ENCODE measurements around the gene SLC4A4.
A peak's percentile ranks its signal among the peaks of the same experiment; 100 is the strongest.

The SLC4A4 gene

DNA sequence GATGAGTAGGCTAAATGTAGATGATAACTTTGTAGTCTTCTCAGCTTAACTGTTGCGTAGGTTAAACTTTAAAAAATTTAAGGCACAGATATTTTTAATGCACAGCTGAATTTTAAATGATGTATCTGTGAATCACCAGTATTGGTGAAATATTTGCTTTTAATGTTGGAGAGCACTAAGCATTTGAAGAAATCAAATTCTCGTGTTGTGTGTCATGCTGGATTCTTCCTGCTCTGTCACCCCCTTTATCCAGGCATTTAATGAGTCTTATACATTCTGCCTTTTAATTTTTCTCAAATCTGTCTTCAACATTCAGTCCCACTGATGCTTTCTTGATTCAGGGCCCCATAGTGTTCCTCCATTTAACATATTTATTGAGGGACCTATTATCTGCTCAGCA lies 76.7 kb downstream of the SLC4A4 start:
- DNase-seq (ENCODE audit: low spot score), result no peak

DNA sequence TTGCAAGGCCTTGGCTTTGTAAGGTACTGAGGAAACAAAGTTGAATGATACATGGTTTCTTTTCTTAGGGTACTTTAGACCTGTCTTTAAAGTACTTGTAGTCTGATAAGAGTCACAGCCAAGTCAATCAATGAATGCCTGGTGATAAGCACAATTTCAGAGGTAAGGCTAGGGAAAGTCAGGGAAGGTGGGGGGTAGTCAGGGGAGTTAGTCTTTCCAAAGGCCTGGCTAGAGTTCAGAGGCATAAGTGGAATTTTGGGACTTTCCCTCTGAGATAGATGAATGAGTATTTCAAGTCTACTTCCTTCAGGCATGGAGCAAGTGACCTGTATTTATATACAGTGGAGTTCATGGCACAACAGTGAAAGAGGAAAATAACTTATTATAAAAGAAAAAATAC lies 78.3 kb downstream of the SLC4A4 start:
- DNase-seq (ENCODE audit: low spot score), result no peak

DNA sequence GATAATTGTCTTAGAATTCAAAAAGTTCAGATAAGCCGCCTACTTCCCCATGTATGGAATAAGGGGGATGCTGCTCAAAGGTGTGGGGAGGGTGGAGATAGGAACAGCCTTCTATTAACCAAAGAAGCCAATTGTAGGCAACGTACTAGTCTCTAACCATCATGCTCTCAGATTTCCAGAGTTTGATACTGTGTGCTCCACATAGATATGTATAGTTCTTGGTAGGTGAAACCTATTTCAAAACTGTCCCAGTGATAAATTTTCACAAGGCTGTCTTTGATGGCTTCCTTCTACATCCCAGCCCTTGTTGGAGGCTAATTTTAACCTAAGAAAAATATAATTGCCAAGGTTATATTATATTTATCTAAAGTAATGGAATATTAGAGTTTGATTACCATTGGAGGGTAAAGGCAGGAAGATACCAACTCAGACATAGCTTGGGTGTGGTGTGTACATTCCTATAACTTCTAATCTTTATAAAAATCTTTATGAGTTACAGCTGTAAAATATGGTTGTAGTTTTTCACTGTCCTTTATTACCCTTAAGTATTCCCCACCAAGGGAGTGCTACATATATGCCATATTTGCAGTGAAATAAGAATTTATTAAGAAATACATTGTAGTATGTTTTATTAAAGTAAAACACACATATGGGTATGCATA lies 87.7 kb downstream of the SLC4A4 start:
- DNase-seq (ENCODE audit: low spot score), result no peak

DNA sequence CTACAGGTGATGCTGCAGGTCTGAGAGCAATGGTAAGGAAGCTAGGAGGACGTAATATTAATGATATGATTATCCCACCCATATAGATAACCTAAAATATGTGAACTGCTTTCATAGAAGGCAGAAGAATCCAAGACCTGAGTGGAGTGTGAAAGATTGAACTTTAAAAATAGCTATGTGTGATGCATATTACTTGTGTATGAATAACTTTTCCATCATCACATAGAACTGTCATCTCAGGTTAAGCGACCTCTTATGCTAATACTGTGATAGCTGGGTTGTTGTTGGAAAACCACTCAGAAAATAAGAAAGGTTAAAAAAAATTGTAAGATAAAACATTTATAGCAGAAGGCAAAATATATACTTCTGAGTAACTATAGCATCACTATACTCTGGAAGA lies 90.3 kb downstream of the SLC4A4 start:
- no peak for DNase-seq (ENCODE audit: low spot score)

DNA sequence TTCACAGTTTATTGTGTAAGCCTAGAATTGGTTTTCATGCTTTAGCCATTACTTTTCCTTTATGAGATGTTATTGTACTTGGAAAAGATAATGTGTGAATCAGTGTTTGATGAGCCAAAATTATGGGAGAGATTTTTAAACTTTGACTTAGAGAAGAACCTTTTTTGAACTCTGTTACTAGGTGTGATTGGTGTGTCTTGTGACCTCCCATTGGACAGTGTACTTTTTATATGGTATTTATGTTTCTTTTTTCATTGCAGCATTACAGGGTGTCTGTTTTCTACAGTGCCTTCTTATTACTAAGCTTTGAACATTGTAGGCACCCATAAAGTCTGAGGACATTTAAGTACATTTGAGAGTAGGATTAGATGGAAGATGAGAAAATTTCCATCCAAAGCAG lies 91.1 kb downstream of the SLC4A4 start:
- no peak for DNase-seq (ENCODE audit: low spot score)

DNA sequence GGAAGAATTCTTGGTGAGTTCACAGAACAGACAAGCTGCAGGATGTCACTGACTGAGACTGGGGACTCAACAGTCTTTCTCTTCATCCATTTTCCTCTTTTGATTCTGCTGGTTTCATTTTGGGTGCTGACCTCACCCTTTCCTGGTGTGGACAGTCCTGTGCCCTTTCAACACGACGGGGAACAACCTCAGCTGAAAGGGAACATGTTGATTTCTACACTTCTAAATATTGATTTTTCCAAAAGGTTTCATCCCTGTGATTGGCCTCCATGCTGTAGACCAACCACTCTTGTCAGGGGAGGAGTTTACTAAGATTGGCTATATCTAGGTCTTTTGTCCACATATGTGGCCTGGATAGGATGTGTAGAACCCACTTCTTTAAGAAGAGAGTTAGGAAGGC lies 91.8 kb downstream of the SLC4A4 start:
- no peak for DNase-seq (ENCODE audit: low spot score)

DNA sequence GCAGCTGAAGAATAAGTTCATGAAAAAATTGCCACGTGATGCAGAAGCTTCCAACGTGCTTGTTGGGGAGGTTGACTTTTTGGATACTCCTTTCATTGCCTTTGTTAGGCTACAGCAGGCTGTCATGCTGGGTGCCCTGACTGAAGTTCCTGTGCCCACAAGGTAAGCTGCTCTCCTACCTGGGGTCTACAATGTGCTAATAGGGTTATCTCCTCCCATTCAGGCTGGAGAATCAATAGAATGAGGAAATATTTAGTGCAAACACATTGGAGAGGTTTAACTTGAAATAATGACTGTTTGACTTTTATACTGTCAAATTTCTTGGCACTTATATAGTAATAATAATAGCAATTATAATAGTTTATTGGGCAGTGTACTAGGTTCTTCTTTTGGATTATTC lies 101.8 kb downstream of the SLC4A4 start:
- no peak for DNase-seq (ENCODE audit: low spot score)

DNA sequence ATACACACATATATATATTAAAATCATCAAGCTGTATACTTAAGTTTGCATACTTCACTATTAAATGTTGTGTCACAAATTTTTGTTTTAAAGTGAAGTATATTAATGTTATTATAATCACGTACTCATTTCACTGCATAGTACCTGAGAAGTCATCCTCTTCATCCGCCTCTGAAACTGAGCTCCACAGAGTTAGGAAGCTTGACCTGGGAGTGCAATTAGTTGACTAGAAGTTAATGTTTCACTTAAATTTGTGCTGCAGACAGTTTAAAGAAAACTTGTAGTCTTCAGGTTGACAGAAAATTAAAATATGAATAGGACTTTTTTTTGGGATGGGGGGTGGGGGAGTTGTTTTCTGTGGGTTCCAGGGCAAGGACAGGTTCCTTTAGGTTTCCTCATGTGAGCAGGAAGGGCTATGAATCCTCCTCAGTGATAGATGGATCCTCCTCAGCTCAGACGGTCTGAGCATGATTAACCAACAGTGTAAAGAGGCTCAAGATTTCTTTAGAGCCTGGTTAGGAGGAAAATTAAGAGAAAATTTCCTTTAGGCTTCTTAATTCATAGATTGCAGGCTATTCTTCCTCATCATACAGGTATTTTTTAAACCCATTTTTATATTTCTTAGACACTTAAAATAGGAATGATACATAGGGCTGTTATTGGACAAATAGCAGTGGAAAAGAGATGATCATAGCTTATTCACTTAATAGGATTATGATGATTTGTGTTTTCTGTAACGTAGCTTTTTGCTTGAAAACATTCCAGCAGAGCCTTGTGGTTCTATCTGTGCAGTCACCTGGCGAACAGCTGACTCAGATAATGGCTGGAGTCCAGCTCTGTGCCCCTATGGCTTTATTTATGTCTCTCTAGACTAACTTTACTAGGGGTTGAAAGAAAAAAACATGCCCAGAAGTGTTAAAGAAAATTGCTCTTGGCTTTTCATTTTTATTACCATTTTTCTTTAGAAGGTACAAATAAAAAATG lies 102.7 kb downstream of the SLC4A4 start:
- no peak for DNase-seq (ENCODE audit: low spot score)

DNA sequence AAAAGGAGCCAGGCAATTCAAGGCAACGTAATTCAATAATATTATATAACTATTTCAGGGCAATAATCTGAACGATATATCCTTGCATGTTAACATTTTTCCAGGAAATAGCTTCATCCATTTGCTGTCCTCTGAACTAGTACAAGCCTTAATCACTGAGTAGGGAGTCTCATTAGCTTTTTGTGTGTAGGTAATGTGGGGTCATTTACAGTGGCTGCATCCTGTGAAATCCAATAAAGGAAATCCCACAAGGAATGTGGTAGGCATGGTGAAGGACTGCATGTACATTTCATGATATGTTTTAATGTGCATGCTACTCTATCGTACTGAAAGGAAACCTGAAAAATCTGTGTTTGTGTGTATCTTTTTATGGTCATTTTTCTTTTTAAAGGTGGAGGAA lies 103.5 kb downstream of the SLC4A4 start:
- DNase-seq (ENCODE audit: low spot score), result no peak

DNA sequence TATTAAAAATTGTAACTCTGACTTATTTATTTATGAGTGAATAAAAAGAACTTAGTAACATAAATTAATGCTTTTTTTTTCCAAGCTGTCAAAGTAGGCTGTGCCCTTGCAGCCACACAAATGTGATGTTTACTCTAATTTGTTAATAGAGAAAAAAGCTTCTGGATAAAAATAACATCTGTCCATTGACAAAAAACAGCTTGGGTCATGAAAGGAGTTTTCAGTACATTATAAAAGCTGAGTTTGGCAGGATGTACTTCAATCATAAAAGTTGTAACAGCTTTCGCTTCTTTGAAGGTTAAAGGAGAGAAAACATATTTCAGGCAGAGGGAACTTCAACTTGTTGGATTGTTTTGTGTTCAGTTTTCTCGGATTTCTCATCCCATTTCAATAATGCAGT lies 105.6 kb downstream of the SLC4A4 start:
- no peak for DNase-seq (ENCODE audit: low spot score)

DNA sequence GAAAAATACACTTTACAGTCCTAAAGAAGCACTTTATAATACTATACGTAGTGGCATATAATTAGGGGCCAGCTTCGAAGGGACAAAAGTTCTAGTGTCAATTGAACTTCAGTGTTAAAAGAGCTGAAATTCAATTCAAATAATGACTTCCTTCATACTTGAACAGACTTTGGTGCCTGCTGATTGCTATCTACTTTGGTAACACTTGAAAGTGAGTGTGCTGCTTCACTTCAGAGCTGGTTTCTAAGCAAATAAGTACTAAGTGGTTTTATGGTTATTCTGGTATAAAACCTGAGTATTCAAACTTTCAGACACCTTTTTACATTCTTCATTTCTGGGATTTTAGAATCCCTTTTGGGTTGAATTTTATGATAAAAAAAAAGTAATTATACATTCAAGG lies 107.0 kb downstream of the SLC4A4 start:
- DNase-seq (ENCODE audit: low spot score), result no peak

DNA sequence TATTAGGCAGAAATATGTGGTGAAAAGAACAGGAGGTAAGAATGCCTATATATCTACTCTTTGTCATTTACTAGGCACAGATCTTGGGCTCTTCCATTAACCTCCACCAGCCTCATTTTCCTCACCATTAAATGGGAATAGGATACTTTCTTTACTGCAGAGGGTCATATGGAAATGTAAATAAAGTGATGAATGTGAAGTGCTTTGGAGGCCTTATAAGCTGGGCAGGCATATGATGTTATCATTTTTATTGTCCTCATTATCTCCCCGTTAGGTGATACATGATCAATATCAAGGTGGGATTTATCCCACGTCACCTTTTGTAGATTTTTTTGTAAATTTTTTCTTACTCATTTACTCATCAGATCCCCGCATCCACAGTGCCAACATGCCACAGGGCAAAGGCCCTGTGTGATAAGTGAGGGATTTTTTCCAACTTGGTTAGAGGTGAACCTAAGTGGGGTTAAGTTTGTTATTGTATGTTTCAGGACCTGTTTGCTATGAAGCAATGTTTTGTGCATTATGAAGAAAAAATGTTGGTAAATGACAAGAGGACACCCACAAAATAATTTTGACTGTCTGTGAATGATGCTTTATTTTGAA lies 107.8 kb downstream of the SLC4A4 start:
- no peak for DNase-seq (ENCODE audit: low spot score)

DNA sequence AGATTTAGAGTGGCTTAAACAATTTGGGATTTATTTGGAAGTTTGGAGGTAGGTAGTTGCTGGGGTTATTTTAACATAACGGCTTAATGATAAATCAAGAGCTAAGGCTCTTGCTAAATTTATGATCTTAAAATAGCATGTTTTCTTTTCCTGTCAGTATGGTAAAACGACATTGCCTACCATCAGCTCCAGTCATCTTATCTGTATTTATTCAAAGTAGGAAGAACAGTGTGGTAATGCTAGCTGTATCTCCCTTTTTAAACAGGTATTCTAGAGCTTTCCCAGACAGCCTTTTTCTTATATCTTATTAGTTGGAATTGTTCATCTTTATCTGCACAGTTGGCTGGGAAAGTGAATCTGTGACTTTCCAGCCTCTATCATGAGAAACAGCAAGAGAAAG lies 110.2 kb downstream of the SLC4A4 start:
- DNase-seq (ENCODE audit: low spot score), result no peak

DNA sequence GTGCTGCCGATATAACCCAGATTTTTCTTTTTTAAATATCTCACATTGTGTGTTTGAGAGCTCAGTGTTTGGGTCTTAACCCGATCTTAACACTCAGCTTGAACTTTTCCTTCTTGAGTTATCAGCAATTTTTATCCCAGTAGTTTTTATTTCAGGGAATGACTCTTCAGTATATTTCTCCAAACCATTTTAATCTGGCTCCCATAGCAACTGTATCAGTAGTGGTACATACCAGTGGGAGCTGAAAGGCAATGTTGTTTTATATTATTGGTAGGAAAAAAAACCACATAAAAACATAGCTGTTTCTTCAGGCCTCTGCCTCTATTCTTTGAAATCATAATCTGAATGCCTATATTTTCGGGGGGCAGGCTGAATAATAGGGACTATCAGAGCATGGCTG lies 111.1 kb downstream of the SLC4A4 start:
- no peak for DNase-seq (ENCODE audit: low spot score)

DNA sequence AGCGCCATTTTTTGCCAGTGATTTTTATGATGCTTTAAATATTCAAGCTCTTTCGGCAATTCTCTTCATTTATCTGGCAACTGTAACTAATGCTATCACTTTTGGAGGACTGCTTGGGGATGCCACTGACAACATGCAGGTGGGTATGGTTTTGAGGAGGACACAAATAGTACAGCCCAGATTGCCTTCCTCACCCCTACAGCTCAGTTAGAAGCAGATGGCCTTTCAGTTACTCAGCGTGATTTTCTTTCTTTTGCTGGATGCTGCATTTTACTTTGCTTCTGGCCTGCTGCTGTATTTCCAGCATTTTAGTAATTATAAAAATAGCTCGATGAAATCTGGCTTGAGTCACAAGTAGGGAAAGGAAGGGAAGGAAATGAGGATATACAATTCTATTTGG lies 114.7 kb downstream of the SLC4A4 start:
- DNase-seq (ENCODE audit: low spot score), result no peak

DNA sequence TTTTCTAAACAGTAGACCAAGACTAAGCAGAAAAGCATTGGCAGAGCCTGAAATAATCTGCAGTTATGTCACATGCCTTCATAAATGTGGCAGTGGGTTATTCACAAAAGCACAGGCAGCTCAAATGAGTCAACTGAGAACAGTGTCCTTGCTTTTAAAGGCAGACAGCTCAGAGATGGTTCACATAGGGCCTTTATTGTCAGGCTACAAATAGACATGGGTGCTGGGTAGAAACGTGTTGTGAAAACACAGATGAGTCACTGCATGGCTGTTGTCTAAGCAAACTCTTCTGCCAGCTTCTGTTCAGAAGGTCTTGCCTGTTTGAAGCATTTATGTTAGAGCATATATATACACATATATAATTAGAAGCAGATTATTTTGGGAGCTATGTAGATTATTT lies 118.0 kb downstream of the SLC4A4 start:
- DNase-seq (ENCODE audit: low spot score), result peak; percentile 4

DNA sequence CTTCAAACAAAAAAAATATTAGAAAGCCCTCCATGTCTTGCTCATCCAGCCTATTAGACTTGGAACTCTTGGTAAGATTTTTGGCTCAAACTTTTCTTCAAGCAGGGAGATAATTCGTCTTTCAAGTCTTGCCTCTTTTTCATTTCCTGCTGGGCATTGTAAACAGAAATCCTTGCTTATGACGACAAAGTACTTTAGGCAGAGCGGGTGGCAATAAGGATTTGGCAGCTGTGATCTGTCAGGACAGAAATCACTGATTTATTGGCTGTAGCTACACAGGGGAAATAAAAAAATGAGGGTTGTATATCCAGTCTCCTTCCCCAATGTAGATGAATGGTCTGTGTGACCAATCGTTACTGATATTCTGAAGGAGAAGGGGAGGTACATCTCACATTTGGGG lies 121.6 kb downstream of the SLC4A4 start:
- no peak for DNase-seq (ENCODE audit: low spot score)

DNA sequence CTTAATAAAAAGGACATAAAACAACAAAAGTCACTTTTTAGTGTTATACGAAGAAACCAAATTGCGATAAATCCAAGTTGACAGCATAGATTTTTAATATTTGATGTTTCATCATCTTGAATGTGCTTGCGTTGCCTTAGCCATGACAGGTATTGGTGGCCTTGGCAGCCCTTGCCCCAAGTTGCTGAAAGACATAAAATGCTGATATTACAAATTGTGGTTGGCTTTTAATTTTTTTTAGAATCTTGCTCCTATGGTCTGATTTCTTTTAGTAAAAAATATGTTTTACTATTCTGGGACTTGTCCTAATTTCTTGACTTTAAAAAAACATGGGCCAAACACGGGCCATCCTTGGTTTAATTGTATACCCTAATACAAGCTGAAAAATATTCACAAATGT lies 122.6 kb downstream of the SLC4A4 start:
- no peak for DNase-seq (ENCODE audit: low spot score)

DNA sequence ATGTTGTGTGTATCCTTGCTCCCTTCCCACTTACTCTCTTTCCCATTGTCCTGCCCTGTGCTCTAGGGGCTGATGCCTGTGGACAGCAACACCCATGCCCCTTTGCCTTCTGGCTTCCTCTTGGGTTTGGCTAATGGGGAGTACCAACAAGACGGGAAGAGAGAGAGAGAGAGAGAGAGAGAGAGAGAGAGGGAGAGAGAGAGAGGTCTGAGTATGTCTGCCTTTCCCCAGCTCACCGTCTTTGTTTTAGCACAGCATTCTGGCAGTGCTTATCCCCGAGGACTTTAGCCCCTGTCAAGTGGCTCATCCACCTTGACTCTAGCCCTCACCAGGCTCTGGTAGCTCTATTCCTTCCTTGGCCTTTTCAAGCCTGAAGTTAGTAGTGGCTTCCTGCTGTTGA lies 128.0 kb downstream of the SLC4A4 start:
- no peak for DNase-seq (ENCODE audit: low spot score)

DNA sequence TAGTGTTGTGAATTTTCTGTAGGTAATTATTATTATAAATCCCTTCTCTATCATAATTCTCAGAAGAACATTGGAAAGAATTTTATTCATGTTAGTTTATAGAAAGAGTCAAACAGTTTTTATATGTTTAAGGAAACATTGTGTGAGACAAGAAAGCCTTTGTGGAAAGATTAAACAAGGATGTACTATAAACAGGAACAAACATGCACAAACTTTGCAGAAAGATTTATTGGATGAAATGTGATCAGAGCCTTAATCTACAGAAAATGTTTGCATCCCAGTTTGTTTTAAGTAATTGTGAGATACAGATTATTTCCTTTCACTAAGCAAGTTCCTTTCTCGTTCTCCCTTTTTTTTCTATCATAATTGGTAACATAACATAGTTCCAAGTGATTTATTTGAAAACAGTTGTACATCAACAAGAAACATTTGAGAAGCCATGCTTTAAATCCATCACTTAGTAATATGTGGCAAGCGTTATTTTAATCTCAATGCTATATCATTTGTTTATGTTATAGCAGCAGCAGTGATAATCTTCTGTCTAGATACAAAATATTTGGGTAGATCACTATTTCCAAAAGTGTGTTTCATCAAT lies 129.4 kb downstream of the SLC4A4 start:
- DNase-seq (ENCODE audit: low spot score), result no peak

DNA sequence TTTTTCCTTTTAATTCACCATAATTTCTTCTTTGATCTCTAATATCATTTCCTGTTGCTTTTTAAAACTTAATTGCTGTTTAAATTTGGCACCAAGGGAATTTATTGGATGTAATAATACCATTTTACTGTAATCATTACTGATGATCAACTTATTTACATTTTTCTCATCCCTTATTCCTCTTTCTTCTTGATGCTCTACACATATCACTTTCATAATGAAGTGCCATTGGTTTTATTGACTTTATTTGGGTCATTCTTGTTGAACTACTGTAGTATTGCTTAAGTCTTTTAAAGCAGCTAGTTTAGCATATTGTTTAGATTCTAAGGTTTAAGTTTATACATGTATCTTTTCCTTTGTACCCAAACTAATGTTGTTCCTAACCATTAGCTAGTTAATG lies 130.7 kb downstream of the SLC4A4 start:
- no peak for DNase-seq (ENCODE audit: low spot score)

DNA sequence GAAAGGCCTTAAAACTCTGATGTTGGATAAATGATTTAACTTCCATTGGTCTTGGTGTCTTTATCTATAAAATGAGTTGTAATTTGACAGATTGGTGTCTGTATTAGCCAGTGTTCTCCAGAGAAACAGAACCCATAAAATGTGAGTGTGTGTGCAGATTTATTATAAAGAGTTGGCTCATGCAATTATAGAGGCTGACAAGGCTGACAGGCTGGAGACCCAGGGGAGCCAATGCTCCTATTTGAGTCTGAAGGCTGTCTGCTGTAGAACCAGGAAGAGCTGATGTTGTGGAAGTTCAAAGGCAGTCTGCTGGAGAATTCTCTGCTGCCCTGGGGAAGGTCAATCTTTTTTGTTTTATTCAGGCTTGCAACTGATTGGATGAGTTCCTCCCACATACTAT lies 131.7 kb downstream of the SLC4A4 start:
- no peak for DNase-seq (ENCODE audit: low spot score)

DNA sequence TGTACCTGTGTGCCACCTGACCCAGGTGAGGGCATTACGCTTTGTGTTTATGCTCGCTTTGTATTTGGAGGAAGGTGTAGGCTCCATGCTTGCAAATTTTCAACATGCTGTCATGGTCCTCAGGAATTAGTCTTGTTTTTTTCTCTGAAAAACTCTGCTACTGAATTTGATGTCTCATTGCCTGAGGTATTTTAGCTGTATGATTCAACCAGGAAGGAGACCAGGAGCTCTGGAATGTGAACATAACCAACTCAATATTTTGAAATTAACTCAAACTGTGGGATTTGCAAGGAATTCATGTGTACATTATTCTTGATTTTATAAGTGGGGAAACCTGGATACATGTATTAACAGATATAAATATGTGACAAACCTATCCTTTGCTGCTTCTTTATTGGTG lies 134.1 kb downstream of the SLC4A4 start:
- peak; percentile 6 for DNase-seq (ENCODE audit: low spot score)

Data from kidney capillary endothelial cell (primary cell).